Cortex of kidney (tissue), 1 donor: ENCODE results near the gene HOXA1.

Source experiments
- DNase-seq: peaks from one replicate; lab custom pipeline; 2025; lab: John Stamatoyannopoulos, UW

Gene HOXA1

GRCh38 chr7:27116962-27117886 is 21.4 kb upstream of the HOXA1 start:
- DNase-seq: no peak

- no peak for DNase-seq
These were observed 20.5 kb upstream of the HOXA1 start for GRCh38 chr7:27116031-27116961.

- no peak for DNase-seq
These were observed 19.6 kb upstream of the HOXA1 start for GRCh38 chr7:27115221-27116026.

- DNase-seq: no peak
These were observed 19.1 kb upstream of the HOXA1 start for GRCh38 chr7:27114881-27115220.

GRCh38 chr7:27113991-27114769 is 18.4 kb upstream of the HOXA1 start:
- no peak for DNase-seq

- DNase-seq: no peak
These were observed 17.5 kb upstream of the HOXA1 start for GRCh38 chr7:27112955-27113949.

GRCh38 chr7:27112361-27112760 is 16.6 kb upstream of the HOXA1 start:
- DNase-seq: no peak

DNA sequence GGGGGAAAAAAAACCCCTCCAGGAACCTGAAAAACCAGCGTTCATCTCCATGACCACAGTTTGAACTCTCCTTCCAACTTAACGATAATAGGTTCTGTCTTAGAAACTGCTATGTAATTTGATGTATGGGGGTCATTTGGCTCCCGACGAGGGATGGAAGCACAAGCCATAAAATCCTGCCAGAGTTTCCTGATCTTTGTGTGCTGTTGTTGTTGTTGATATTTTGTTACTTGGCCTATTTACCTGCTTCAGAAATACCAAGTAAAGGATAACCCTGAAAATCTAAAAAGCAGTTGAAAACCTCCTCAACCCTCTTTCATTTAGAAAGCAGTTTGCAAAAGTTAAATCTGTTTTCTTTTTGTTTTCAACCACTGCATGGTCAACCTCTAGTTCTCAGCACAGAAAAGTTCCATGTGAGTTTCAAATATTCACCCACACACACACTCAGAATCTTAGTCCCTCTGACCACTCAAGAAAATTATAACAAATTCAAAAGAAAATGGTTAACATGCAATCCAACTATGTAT is 16.0 kb upstream of the HOXA1 start:
- no peak for DNase-seq

GRCh38 chr7:27111042-27111750 is 15.4 kb upstream of the HOXA1 start:
- no peak for DNase-seq

DNA sequence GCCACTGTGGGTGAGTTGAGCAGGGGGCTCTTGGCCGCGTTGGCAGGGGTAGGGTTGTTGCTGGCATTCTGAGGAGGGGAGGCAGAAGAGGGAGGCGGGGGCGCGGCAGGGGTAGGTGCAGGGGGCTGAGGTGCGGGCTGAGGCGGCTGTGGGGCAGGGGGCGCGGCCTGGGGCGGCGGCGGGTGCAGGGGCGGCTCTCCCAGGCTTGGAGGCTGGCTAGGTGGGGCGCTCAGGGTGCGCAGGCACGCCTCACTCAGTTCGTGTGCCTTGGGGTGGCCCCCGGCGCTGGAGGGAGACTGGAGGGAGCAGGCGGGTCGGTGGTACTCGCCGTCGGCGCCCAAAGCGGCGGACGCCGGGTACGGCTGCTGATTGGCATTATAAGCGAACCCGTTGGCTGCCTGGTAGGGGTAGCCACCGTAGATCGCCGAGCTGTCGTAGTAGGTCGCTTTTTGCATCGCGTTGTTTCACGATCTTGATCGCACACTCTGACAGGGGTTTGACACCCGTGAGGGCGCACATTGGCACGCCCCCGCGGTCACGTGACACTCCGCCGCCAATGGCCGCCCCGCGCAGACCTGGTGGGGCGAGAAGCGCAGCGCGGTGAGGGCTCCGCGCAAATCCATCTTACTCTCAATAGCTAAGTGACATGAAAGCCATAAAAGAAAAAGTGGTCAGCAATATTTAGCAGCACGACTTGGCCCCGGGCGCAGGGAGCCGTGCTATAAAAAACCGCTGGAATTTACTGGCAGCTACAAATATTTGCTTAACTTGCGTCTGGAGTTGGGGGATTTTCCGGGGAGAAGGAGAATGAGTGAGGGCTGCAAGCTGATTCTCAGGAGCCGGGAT is 14.6 kb upstream of the HOXA1 start:
- DNase-seq: no peak

- DNase-seq: no peak
These were observed 13.8 kb upstream of the HOXA1 start for GRCh38 chr7:27109466-27110185.

DNA sequence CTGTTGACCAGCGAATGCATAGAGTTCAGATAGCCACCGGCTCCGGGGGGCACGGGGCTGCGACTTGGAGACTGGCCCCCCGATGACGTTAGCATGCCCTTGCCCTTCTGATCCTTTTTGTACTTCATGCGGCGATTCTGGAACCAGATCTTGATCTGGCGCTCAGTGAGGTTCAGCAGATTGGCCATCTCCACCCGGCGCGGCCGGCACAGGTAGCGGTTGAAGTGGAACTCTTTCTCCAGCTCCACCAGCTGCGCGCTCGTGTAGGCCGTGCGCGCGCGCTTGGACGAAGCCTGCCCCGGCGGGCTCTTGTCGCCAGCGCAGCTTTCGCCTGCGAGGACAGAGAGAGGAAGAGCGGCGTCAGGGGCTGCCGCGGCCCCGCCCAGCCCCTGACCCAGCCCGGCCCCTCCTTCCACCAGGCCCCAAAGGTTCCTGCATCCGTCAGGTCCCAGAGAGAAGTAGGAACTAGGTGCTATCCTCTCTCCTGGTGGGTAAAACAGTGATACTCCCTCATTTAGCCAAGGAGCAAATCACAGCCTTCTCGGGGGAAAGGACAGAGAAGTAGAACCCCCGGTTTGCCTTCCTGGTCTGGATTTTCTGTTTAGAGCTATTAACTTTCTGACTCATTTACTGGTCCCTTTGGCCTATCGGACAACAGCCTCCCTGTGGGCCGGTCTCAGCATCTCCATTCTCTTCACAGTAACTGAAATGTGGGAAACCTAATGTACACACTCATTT is 12.8 kb upstream of the HOXA1 start:
- DNase-seq: no peak

DNA sequence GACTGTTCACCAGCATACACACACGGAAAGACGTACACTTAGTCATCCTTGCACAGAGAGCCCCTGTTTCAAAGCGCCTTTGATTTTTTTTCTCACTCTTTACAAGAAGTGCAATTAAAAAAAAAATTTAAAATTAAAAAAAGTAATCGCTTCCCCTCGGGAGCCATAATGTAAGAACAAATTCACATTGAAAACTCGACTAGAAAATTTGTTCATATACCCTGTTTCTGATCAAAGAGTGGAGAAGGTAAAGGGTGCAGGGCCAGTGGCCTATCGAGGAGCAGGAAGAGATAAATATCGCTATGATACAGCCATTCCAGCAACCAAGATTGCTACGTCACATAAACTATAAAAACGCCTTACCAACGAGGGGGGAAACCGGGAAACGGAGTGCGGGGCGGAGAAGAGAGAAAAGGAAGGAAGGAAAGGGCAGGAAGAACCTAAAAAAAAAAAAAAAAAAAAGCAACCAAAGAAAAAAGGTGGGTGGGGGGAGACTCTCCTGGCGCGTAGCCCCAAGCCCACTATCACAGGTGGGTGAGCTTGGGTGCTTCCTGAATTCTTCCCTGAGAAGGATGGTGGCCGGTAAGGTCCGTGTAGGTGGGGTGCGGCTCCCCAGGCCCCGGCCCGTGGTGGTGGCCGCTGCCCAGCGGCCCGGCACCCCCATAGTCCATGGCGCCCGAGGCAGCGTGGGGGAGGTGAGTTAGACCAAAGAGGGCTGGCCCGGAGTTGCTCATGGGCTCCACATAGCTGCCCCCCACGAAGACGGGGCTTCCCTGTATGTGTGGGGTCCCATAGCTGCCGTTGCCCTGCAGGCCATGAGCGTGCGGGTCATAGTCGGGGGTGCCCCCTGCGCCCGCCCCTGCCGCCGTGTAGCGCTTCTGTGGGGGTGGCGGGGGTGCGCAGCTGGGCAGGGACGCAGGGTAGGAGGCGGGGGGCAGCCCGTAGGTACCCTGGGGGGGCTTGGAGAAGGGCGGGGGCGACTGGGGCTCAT is 11.9 kb upstream of the HOXA1 start:
- no peak for DNase-seq

- no peak for DNase-seq
These were observed 11.1 kb upstream of the HOXA1 start for GRCh38 chr7:27106901-27107240.

DNA sequence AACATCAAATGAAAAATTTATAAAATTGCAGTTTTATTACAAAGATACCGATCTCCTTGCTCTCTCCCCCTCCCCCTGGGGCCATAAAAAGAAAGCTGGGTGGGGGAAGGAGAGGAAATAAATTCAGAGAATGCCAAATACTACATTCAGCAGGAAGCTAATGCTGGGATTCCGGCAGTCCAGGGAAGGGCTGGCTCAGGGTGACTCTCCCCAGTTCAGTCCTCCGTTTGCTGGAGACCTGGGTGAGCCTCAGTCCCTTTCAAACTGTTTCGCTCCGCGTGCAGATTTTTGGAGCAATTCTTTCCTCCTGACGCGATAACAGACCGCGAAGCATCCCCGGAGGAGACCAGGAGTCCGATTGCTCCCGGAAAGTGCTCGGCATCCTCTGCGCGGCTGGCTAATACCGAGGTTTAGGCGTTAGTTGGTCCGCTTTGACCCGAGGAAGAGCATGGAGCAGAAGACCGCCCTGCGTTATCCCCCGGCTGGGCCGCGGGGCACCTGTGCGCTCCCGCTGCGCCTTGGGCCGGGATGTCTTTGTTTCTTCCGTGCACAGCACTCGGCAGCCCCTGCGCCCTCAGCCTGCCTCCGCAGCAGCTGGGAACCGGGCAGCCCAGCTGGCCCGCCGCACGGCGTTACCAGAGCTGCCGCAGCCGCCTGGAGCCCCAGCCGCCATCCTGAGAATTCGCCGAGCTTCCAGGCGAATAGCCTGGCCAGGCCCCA is 10.5 kb upstream of the HOXA1 start:
- DNase-seq: no peak
